Measurements from ENCODE around the gene NBAS.

- no peak for TF ChIP-seq SIN3A (IDR thresholded peaks at IDR 0.05; ENCODE audit: borderline replicate concordance, insufficient read depth, low read length)
- TF ChIP-seq POLR2AphosphoS5 (IDR thresholded peaks at IDR 0.05; ENCODE audit: low read depth, low read length): no peak
- TF ChIP-seq REST (IDR thresholded peaks at IDR 0.05; ENCODE audit: insufficient read depth in 1 of 2, low read depth in 2 of 2, low read length in 2 of 2): no peak
- TF ChIP-seq TAF1 (IDR thresholded peaks at IDR 0.05; ENCODE audit: borderline replicate concordance, insufficient read depth, low read length): no peak
Observed at GRCh38 chr2:15302154-15302553, 259.0 kb downstream of the NBAS start.

Data from PFSK-1 (cell line).